GM06990 (cell line): ENCODE data around the gene AGK.

Source experiments
- DNase-seq: peaks from one replicate; pipeline ENCODE4 v3.0.0-alpha.2; 2011; ENCODE audit not compliant: insufficient read length; ENCODE audit errors: extremely low read depth
- H3K27me3 ChIP-seq: replicated peaks from 2 replicates; pipeline ENCODE4 v1.6.0; 2011; ENCODE audit warnings: low read length; ENCODE audit not compliant: control insufficient read depth, insufficient read depth
- H3K36me3 ChIP-seq: 2 replicates; pipeline ENCODE4 v1.5.1; 2011; ENCODE audit warnings: low read length; ENCODE audit not compliant: control insufficient read depth, insufficient read depth
- H3K4me3 ChIP-seq: replicated peaks from 2 replicates; pipeline ENCODE4 v1.5.1; 2011; ENCODE audit warnings: low read depth, mild to moderate bottlenecking, control low read depth, low read length
- CTCF ChIP-seq: IDR thresholded peaks from 2 replicates; pipeline ENCODE4 v1.5.1; 2011; ENCODE audit warnings: low read length, control low read depth, mild to moderate bottlenecking, inconsistent platforms; ENCODE audit not compliant: insufficient read depth, poor library complexity, severe bottlenecking

The AGK gene

GRCh38 chr7:141590666-141591065, 39.5 kb downstream of the AGK start:
- Histone ChIP-seq H3K27me3 (no peaks in the 10 kb centered on the region), H3K4me3 (no peak overlapping the region), H3K36me3 (no peaks in the 10 kb centered on the region; the same call in 1 of the 2 replicates)
- DNase-seq, result no peak
- TF ChIP-seq CTCF, result no peak

GRCh38 chr7:141593134-141593533, 41.9 kb downstream of the AGK start:
- no peak for DNase-seq

GRCh38 chr7:141597966-141598365, 46.8 kb downstream of the AGK start:
- H3K36me3 ChIP-seq, result peaks cover 2% of the 10 kb centered on the region
- DNase-seq, result no peak
- no peak overlapping the region for H3K4me3 ChIP-seq
- H3K27me3 ChIP-seq, result no peaks in the 10 kb centered on the region
- TF ChIP-seq CTCF, result no peak

More at GRCh38 chr7:141593134-141593533, 41.9 kb downstream of the AGK start:
- TF ChIP-seq CTCF, result no peak
- no peak overlapping the region for H3K4me3 ChIP-seq
- H3K27me3 ChIP-seq, result no peaks in the 10 kb centered on the region
- H3K36me3 ChIP-seq, result peaks cover 2% of the 10 kb centered on the region

- H3K27me3 ChIP-seq, result no peaks in the 10 kb centered on the region
- DNase-seq, result no peak
- peaks cover 2% of the 10 kb centered on the region for H3K36me3 ChIP-seq
- TF ChIP-seq CTCF, result no peak
- no peak overlapping the region for H3K4me3 ChIP-seq
These were observed 47.2 kb downstream of the AGK start for GRCh38 chr7:141598408-141598807.

- Histone ChIP-seq H3K27me3 (no peaks in the 10 kb centered on the region), H3K4me3 (no peak overlapping the region), H3K36me3 (peaks cover 2% of the 10 kb centered on the region)
- no peak for DNase-seq
- TF ChIP-seq CTCF, result no peak
These were observed 49.2 kb downstream of the AGK start for GRCh38 chr7:141600168-141601006.

GRCh38 chr7:141609576-141609975, 58.4 kb downstream of the AGK start:
- Histone ChIP-seq H3K4me3 (no peak overlapping the region), H3K36me3 (no peaks in the 10 kb centered on the region; the same call in none of the 2 replicates), H3K27me3 (no peaks in the 10 kb centered on the region)
- no peak for TF ChIP-seq CTCF
- no peak for DNase-seq
